ENCODE data around the gene OLFML1. TPM values are rescaled to one million over a fixed set of nuclear protein-coding genes. Genes with fewer than 3 reads are reported as not detected.

Gene OLFML1
- total and polyA plus RNA-seq, 5 donors: 6.9 to 16.9 (median 12.3) TPM

- H3K4me1 ChIP-seq (ENCODE audit: control insufficient read depth, insufficient read depth, low read length): peaks cover 2% of the 10 kb centered on the region
- ATAC-seq (no peak), DNase-seq (no peak)
- no peaks in the 10 kb centered on the region for H3K9me3 ChIP-seq (ENCODE audit: control insufficient read depth, low read length)
- no peak overlapping the region for H3K27ac ChIP-seq (ENCODE audit: low read length)
- intact Hi-C loops (cut with DNase I): no loop called here
- H3K4me3 ChIP-seq (ENCODE audit: low read length): no peak overlapping the region
- WGBS: 88% methylated on average over 5 of the region's 5 CpGs
- no peaks in the 10 kb centered on the region for H3K27me3 ChIP-seq (ENCODE audit: control insufficient read depth, insufficient read depth)
Measured at GRCh38 chr11:7494086-7494745, 8.9 kb downstream of the OLFML1 start.

- no peak overlapping the region for H3K27ac ChIP-seq (ENCODE audit: low read length)
- no peaks in the 10 kb centered on the region for H3K27me3 ChIP-seq (ENCODE audit: control insufficient read depth, insufficient read depth)
- 75% methylated on average over 4 of the region's 4 CpGs for WGBS
- peaks cover 2% of the 10 kb centered on the region for H3K4me1 ChIP-seq (ENCODE audit: control insufficient read depth, insufficient read depth, low read length)
- no peaks in the 10 kb centered on the region for H3K9me3 ChIP-seq (ENCODE audit: control insufficient read depth, low read length)
- ATAC-seq (peak; percentile 29 to 35), DNase-seq (peak in 1 of 3 donors; percentile 47)
- intact Hi-C loops (cut with DNase I): no loop called here
- H3K4me3 ChIP-seq (ENCODE audit: low read length): no peak overlapping the region
Measured at GRCh38 chr11:7495882-7496551, 10.7 kb downstream of the OLFML1 start.

- 79% methylated on average over 4 of the region's 4 CpGs for WGBS
- ATAC-seq: no peak
- intact Hi-C loops (cut with DNase I): no loop called here
Measured at GRCh38 chr11:7498193-7498592, 12.9 kb downstream of the OLFML1 start.

GRCh38 chr11:7499081-7499480 is 13.8 kb downstream of the OLFML1 start:
- H3K4me1 ChIP-seq (ENCODE audit: control insufficient read depth, insufficient read depth, low read length): no peaks in the 10 kb centered on the region
- ATAC-seq: no peak
- no peaks in the 10 kb centered on the region for H3K9me3 ChIP-seq (ENCODE audit: control insufficient read depth, low read length)
- DNase-seq: no peak
- WGBS: 98% methylated on average over 1 of the region's 1 CpG
- intact Hi-C loops (cut with DNase I): no loop called here
- H3K4me3 ChIP-seq (ENCODE audit: low read length): no peak overlapping the region
- no peak overlapping the region for H3K27ac ChIP-seq (ENCODE audit: low read length)
- no peaks in the 10 kb centered on the region for H3K27me3 ChIP-seq (ENCODE audit: control insufficient read depth, insufficient read depth)

More at GRCh38 chr11:7498193-7498592, 12.9 kb downstream of the OLFML1 start:
- no peak for DNase-seq
- no peaks in the 10 kb centered on the region for H3K9me3 ChIP-seq (ENCODE audit: control insufficient read depth, low read length)
- H3K27ac ChIP-seq (ENCODE audit: low read length): no peak overlapping the region
- no peak overlapping the region for H3K4me3 ChIP-seq (ENCODE audit: low read length)
- H3K4me1 ChIP-seq (ENCODE audit: control insufficient read depth, insufficient read depth, low read length): no peaks in the 10 kb centered on the region
- no peaks in the 10 kb centered on the region for H3K27me3 ChIP-seq (ENCODE audit: control insufficient read depth, insufficient read depth)

GRCh38 chr11:7500251-7500650 is 14.9 kb downstream of the OLFML1 start:
- DNase-seq (no peak), ATAC-seq (no peak)
- H3K27ac ChIP-seq (ENCODE audit: low read length): no peak overlapping the region
- intact Hi-C loops (cut with DNase I): no loop called here
- 93% methylated on average over 3 of the region's 3 CpGs for WGBS
- no peaks in the 10 kb centered on the region for H3K27me3 ChIP-seq (ENCODE audit: control insufficient read depth, insufficient read depth)
- no peaks in the 10 kb centered on the region for H3K9me3 ChIP-seq (ENCODE audit: control insufficient read depth, low read length)
- H3K4me3 ChIP-seq (ENCODE audit: low read length): no peak overlapping the region
- H3K4me1 ChIP-seq (ENCODE audit: control insufficient read depth, insufficient read depth, low read length): no peaks in the 10 kb centered on the region

GRCh38 chr11:7501251-7501650 is 15.9 kb downstream of the OLFML1 start:
- Histone ChIP-seq H3K27ac (ENCODE audit: low read length) (no peak overlapping the region), H3K27me3 (ENCODE audit: control insufficient read depth, insufficient read depth) (no peaks in the 10 kb centered on the region), H3K9me3 (ENCODE audit: control insufficient read depth, low read length) (no peaks in the 10 kb centered on the region), H3K4me1 (ENCODE audit: control insufficient read depth, insufficient read depth, low read length) (no peaks in the 10 kb centered on the region), H3K4me3 (ENCODE audit: low read length) (no peak overlapping the region)
- DNase-seq (no peak), ATAC-seq (no peak)
- WGBS: 75% methylated on average over 3 of the region's 3 CpGs
- intact Hi-C loops (cut with DNase I): no loop called here

- intact Hi-C loops (cut with DNase I): no loop called here
- Histone ChIP-seq H3K27me3 (ENCODE audit: control insufficient read depth, insufficient read depth) (no peaks in the 10 kb centered on the region), H3K27ac (ENCODE audit: low read length) (no peak overlapping the region), H3K4me3 (ENCODE audit: low read length) (no peak overlapping the region), H3K4me1 (ENCODE audit: control insufficient read depth, insufficient read depth, low read length) (no peaks in the 10 kb centered on the region), H3K9me3 (ENCODE audit: control insufficient read depth, low read length) (no peaks in the 10 kb centered on the region)
- DNase-seq (no peak), ATAC-seq (no peak)
- 81% methylated on average over 4 of the region's 4 CpGs for WGBS
Measured at GRCh38 chr11:7501894-7502293, 16.6 kb downstream of the OLFML1 start.

- Histone ChIP-seq H3K27me3 (ENCODE audit: control insufficient read depth, insufficient read depth) (no peaks in the 10 kb centered on the region), H3K9me3 (ENCODE audit: control insufficient read depth, low read length) (no peaks in the 10 kb centered on the region), H3K27ac (ENCODE audit: low read length) (no peak overlapping the region), H3K4me1 (ENCODE audit: control insufficient read depth, insufficient read depth, low read length) (no peaks in the 10 kb centered on the region), H3K4me3 (ENCODE audit: low read length) (no peak overlapping the region)
- whole genome bisulfite sequencing: 93% methylated on average over 3 of the region's 3 CpGs
- DNase-seq: no peak
- ATAC-seq: no peak
- intact Hi-C loops (cut with DNase I): no loop called here
Measured at GRCh38 chr11:7506243-7506642, 20.9 kb downstream of the OLFML1 start.

GRCh38 chr11:7508087-7508486 is 22.8 kb downstream of the OLFML1 start:
- Histone ChIP-seq H3K27ac (ENCODE audit: low read length) (no peak overlapping the region), H3K4me1 (ENCODE audit: control insufficient read depth, insufficient read depth, low read length) (peaks cover 4% of the 10 kb centered on the region), H3K27me3 (ENCODE audit: control insufficient read depth, insufficient read depth) (no peaks in the 10 kb centered on the region), H3K9me3 (ENCODE audit: control insufficient read depth, low read length) (no peaks in the 10 kb centered on the region), H3K4me3 (ENCODE audit: low read length) (no peak overlapping the region)
- intact Hi-C loops (cut with DNase I): no loop called here
- ATAC-seq (no peak), DNase-seq (no peak)
- WGBS: 94% methylated on average over 3 of the region's 3 CpGs

GRCh38 chr11:7509966-7510365 is 24.7 kb downstream of the OLFML1 start:
- Histone ChIP-seq H3K27ac (ENCODE audit: low read length) (no peak overlapping the region), H3K4me1 (ENCODE audit: control insufficient read depth, insufficient read depth, low read length) (peaks cover 4% of the 10 kb centered on the region), H3K4me3 (ENCODE audit: low read length) (no peak overlapping the region), H3K27me3 (ENCODE audit: control insufficient read depth, insufficient read depth) (no peaks in the 10 kb centered on the region), H3K9me3 (ENCODE audit: control insufficient read depth, low read length) (no peaks in the 10 kb centered on the region)
- DNase-seq (no peak), ATAC-seq (no peak)
- intact Hi-C loops (cut with DNase I): loop anchor here in 1 of 4 donors (10.0 kb wide), 1 partner anchor 65 kb away; no protein-coding TSS in a partner anchor
- WGBS: 80% methylated on average over 2 of the region's 2 CpGs

GRCh38 chr11:7511401-7511800 is 26.1 kb downstream of the OLFML1 start:
- intact Hi-C loops (cut with DNase I): loop anchor here in 1 of 4 donors (10.0 kb wide), 1 partner anchor 63 kb away; no protein-coding TSS in a partner anchor
- Histone ChIP-seq H3K9me3 (ENCODE audit: control insufficient read depth, low read length) (no peaks in the 10 kb centered on the region), H3K4me1 (ENCODE audit: control insufficient read depth, insufficient read depth, low read length) (peaks cover 4% of the 10 kb centered on the region), H3K4me3 (ENCODE audit: low read length) (no peak overlapping the region), H3K27ac (ENCODE audit: low read length) (peak overlapping the region; percentile 26), H3K27me3 (ENCODE audit: control insufficient read depth, insufficient read depth) (no peaks in the 10 kb centered on the region)
- 27% methylated on average over 5 of the region's 5 CpGs for WGBS
- DNase-seq (peak; percentile 42 to 73 (median 71)), ATAC-seq (peak in 1 of 2 donors; percentile 7)
